Mucosa of stomach (tissue), 1 donor: Measurements from ENCODE around the gene CTR9.
A peak's percentile ranks its signal among the peaks of the same experiment; 100 is the strongest.

ENCODE experiments used
- H3K27me3 ChIP-seq: one replicate; pipeline ENCODE4 v1.7.0; 2013; ENCODE audit warnings: mild to moderate bottlenecking, low read length; ENCODE audit not compliant: control insufficient read depth, insufficient read depth
- H3K36me3 ChIP-seq: one replicate; pipeline ENCODE4 v1.7.0; 2013; ENCODE audit warnings: low read length; ENCODE audit not compliant: control insufficient read depth, insufficient read depth
- H3K4me1 ChIP-seq: one replicate; pipeline ENCODE4 v1.7.0; 2013; ENCODE audit warnings: mild to moderate bottlenecking, low read length; ENCODE audit not compliant: control insufficient read depth, insufficient read depth
- H3K4me3 ChIP-seq: one replicate; pipeline ENCODE4 v1.7.0; 2013; ENCODE audit warnings: low read length
- H3K9ac ChIP-seq: one replicate; pipeline ENCODE4 v1.7.0; 2013; ENCODE audit warnings: mild to moderate bottlenecking, low read length, moderate library complexity
- H3K9me3 ChIP-seq: one replicate; pipeline ENCODE4 v1.7.0; 2013; ENCODE audit warnings: mild to moderate bottlenecking, low read length, moderate library complexity; ENCODE audit not compliant: control insufficient read depth
- donor health status: Pancreatic carcinoma.

Gene CTR9

GRCh38 chr11:10750838-10751580 lies at the start of gene CTR9:
CTR9 (plus strand) TSS chr11:10751246; CDS start chr11:10751413, 167 bp downstream.
- Histone ChIP-seq H3K4me1 (no peaks in the 10 kb centered on the region), H3K27me3 (no peaks in the 10 kb centered on the region), H3K4me3 (peak within 1 kb of the TSS; percentile 95), H3K36me3 (no peaks in the 10 kb centered on the region), H3K9me3 (no peaks in the 10 kb centered on the region), H3K9ac (peak within 1 kb of the TSS; percentile 89)

- H3K4me3 ChIP-seq = no peak overlapping the region
- H3K27me3 ChIP-seq = no peaks in the 10 kb centered on the region
- no peak overlapping the region for H3K9ac ChIP-seq
- no peaks in the 10 kb centered on the region for H3K36me3 ChIP-seq
- H3K4me1 ChIP-seq = no peaks in the 10 kb centered on the region
- H3K9me3 ChIP-seq = no peaks in the 10 kb centered on the region
These were observed 49.1 kb upstream of the CTR9 start for GRCh38 chr11:10701982-10702381.

GRCh38 chr11:10708131-10708530 lies 42.9 kb upstream of the CTR9 start:
- H3K27me3 ChIP-seq = no peaks in the 10 kb centered on the region
- no peak overlapping the region for H3K9ac ChIP-seq
- no peaks in the 10 kb centered on the region for H3K36me3 ChIP-seq
- peaks cover 6% of the 10 kb centered on the region for H3K4me1 ChIP-seq
- H3K9me3 ChIP-seq = no peaks in the 10 kb centered on the region
- no peak overlapping the region for H3K4me3 ChIP-seq

- no peaks in the 10 kb centered on the region for H3K9me3 ChIP-seq
- no peak overlapping the region for H3K9ac ChIP-seq
- H3K4me3 ChIP-seq = no peak overlapping the region
- no peaks in the 10 kb centered on the region for H3K27me3 ChIP-seq
- peaks cover 6% of the 10 kb centered on the region for H3K4me1 ChIP-seq
- no peaks in the 10 kb centered on the region for H3K36me3 ChIP-seq
These were observed 41.6 kb upstream of the CTR9 start for GRCh38 chr11:10709299-10710086.

GRCh38 chr11:10715571-10715970 lies 35.5 kb upstream of the CTR9 start:
- H3K36me3 ChIP-seq = no peaks in the 10 kb centered on the region
- no peak overlapping the region for H3K9ac ChIP-seq
- H3K27me3 ChIP-seq = no peaks in the 10 kb centered on the region
- H3K4me3 ChIP-seq = no peak overlapping the region
- no peaks in the 10 kb centered on the region for H3K9me3 ChIP-seq
- H3K4me1 ChIP-seq = no peaks in the 10 kb centered on the region

- no peaks in the 10 kb centered on the region for H3K27me3 ChIP-seq
- no peak overlapping the region for H3K4me3 ChIP-seq
- H3K9me3 ChIP-seq = no peaks in the 10 kb centered on the region
- H3K9ac ChIP-seq = no peak overlapping the region
- H3K4me1 ChIP-seq = no peaks in the 10 kb centered on the region
- H3K36me3 ChIP-seq = no peaks in the 10 kb centered on the region
These were observed 34.9 kb upstream of the CTR9 start for GRCh38 chr11:10716122-10716521.

GRCh38 chr11:10716543-10717259 lies 34.3 kb upstream of the CTR9 start:
- Histone ChIP-seq H3K27me3 (no peaks in the 10 kb centered on the region), H3K4me1 (no peaks in the 10 kb centered on the region), H3K9me3 (no peaks in the 10 kb centered on the region), H3K4me3 (no peak overlapping the region), H3K36me3 (no peaks in the 10 kb centered on the region), H3K9ac (no peak overlapping the region)

GRCh38 chr11:10719616-10720015 lies 31.4 kb upstream of the CTR9 start:
- no peak overlapping the region for H3K4me3 ChIP-seq
- no peaks in the 10 kb centered on the region for H3K4me1 ChIP-seq
- H3K9ac ChIP-seq = no peak overlapping the region
- H3K27me3 ChIP-seq = no peaks in the 10 kb centered on the region
- no peaks in the 10 kb centered on the region for H3K36me3 ChIP-seq
- no peaks in the 10 kb centered on the region for H3K9me3 ChIP-seq

GRCh38 chr11:10720881-10721376 lies 30.1 kb upstream of the CTR9 start:
- Histone ChIP-seq H3K36me3 (no peaks in the 10 kb centered on the region), H3K9me3 (no peaks in the 10 kb centered on the region), H3K9ac (no peak overlapping the region), H3K4me3 (no peak overlapping the region), H3K4me1 (no peaks in the 10 kb centered on the region), H3K27me3 (no peaks in the 10 kb centered on the region)

GRCh38 chr11:10722307-10722706 lies 28.7 kb upstream of the CTR9 start:
- H3K27me3 ChIP-seq = no peaks in the 10 kb centered on the region
- H3K4me1 ChIP-seq = no peaks in the 10 kb centered on the region
- H3K9me3 ChIP-seq = no peaks in the 10 kb centered on the region
- no peaks in the 10 kb centered on the region for H3K36me3 ChIP-seq
- H3K9ac ChIP-seq = no peak overlapping the region
- no peak overlapping the region for H3K4me3 ChIP-seq

GRCh38 chr11:10725114-10725906 lies 25.7 kb upstream of the CTR9 start:
- H3K4me1 ChIP-seq = no peaks in the 10 kb centered on the region
- H3K9ac ChIP-seq = no peak overlapping the region
- no peaks in the 10 kb centered on the region for H3K9me3 ChIP-seq
- no peaks in the 10 kb centered on the region for H3K27me3 ChIP-seq
- H3K4me3 ChIP-seq = no peak overlapping the region
- H3K36me3 ChIP-seq = no peaks in the 10 kb centered on the region
